GM23338 (cell line): ENCODE data around the gene RNF11. TPM values are rescaled to one million over a fixed set of nuclear protein-coding genes. Genes with fewer than 3 reads are reported as not detected.

ENCODE experiments used
- ATAC-seq: fragments of 200-7000 bp; cut with Tn5 transposase; 3 replicates; pipeline ENCODE4 v1.9.1; 2020
- DNase-seq: peaks from one replicate; pipeline ENCODE4 v3.0.0-alpha.2; 2015; ENCODE audit warnings: low spot score
- H2AFZ ChIP-seq: fragments of 200-600 bp; sonication (generic); 2 replicates; pipeline ENCODE4 v1.8.0; 2016; ENCODE audit warnings: antibody characterized with exemption, mild to moderate bottlenecking, moderate library complexity
- H3F3A ChIP-seq: fragments of 200-600 bp; sonication (generic); replicated peaks from 2 replicates; pipeline ENCODE4 v1.8.0; 2017; ENCODE audit warnings: antibody characterized with exemption, mixed run types, low read depth
- H3K27ac ChIP-seq: fragments of 200-600 bp; sonication (generic); 2 replicates; pipeline ENCODE4 v1.6.1; 2016; ENCODE audit warnings: low read depth
- H3K27me3 ChIP-seq: fragments of 200-600 bp; sonication (generic); 2 replicates; pipeline ENCODE4 v1.8.0; 2016; ENCODE audit warnings: mild to moderate bottlenecking, mixed run types, moderate library complexity; ENCODE audit not compliant: insufficient read depth
- H3K36me3 ChIP-seq: fragments of 200-600 bp; sonication (generic); 2 replicates; pipeline ENCODE4 v1.8.0; 2016; ENCODE audit warnings: mild to moderate bottlenecking; ENCODE audit not compliant: insufficient read depth
- H3K4me1 ChIP-seq: fragments of 200-600 bp; sonication (generic); 2 replicates; pipeline ENCODE4 v1.8.0; 2016; ENCODE audit warnings: mild to moderate bottlenecking, moderate library complexity; ENCODE audit not compliant: insufficient read depth
- H3K4me2 ChIP-seq: fragments of 200-600 bp; sonication (generic); 2 replicates; pipeline ENCODE4 v1.7.1; 2017; ENCODE audit warnings: mixed run types
- H3K4me3 ChIP-seq: fragments of 200-600 bp; sonication (generic); 2 replicates; pipeline ENCODE4 v1.6.1; 2016; ENCODE audit warnings: mixed run types
- H3K79me2 ChIP-seq: fragments of 200-600 bp; sonication (generic); replicated peaks from 2 replicates; pipeline ENCODE4 v1.8.0; 2017; ENCODE audit warnings: mild to moderate bottlenecking; ENCODE audit not compliant: insufficient read depth
- H3K9me2 ChIP-seq: fragments of 200-600 bp; sonication (generic); 2 replicates; pipeline ENCODE4 v1.8.0; 2017; ENCODE audit not compliant: insufficient read depth
- H4K20me1 ChIP-seq: fragments of 200-600 bp; sonication (generic); replicated peaks from 2 replicates; pipeline ENCODE4 v1.8.0; 2017; ENCODE audit warnings: mild to moderate bottlenecking; ENCODE audit not compliant: insufficient read depth
- H3K27ac Mint-ChIP-seq: 2 replicates; pipeline ENCODE4 v1.8.0; 2020; ENCODE audit warnings: inconsistent platforms, mild to moderate bottlenecking, moderate library complexity, mixed read lengths
- H3K27me3 Mint-ChIP-seq: 3 replicates; pipeline ENCODE4 v1.8.0; 2022; ENCODE audit warnings: low read depth, mild to moderate bottlenecking, moderate library complexity, mixed read lengths, inconsistent platforms; ENCODE audit not compliant: insufficient read depth, poor library complexity
- H3K36me3 Mint-ChIP-seq: 3 replicates; pipeline ENCODE4 v1.8.0; 2021; ENCODE audit warnings: low read depth, mild to moderate bottlenecking, inconsistent platforms, moderate library complexity, mixed read lengths
- H3K4me1 Mint-ChIP-seq: 3 replicates; pipeline ENCODE4 v1.8.0; 2020; ENCODE audit warnings: mild to moderate bottlenecking, inconsistent platforms, mixed read lengths
- H3K4me3 Mint-ChIP-seq: 3 replicates; pipeline ENCODE4 v1.8.0; 2021; ENCODE audit warnings: moderate library complexity, mild to moderate bottlenecking, inconsistent platforms, mixed read lengths
- H3K9me3 Mint-ChIP-seq: 3 replicates; pipeline ENCODE4 v1.8.0; 2020; ENCODE audit warnings: moderate library complexity, mild to moderate bottlenecking, inconsistent platforms, mixed read lengths
- CREB1 ChIP-seq: fragments of 250-450 bp; sonication (Bioruptor Pico); IDR thresholded peaks from 2 replicates; pipeline ENCODE4 v1.5.0; 2020; ENCODE audit warnings: low read depth, mild to moderate bottlenecking, moderate library complexity
- EZH2phosphoT487 ChIP-seq: fragments of 200-600 bp; sonication (generic); IDR thresholded peaks from one replicate; pipeline ENCODE4 v1.8.1; 2018; ENCODE audit warnings: antibody characterized with exemption; ENCODE audit not compliant: unreplicated experiment
- JUNB ChIP-seq: IDR thresholded peaks from one replicate; pipeline ENCODE4 v1.6.1; 2016; ENCODE audit warnings: antibody characterized with exemption; ENCODE audit not compliant: unreplicated experiment
- NANOG ChIP-seq: IDR thresholded peaks from 2 replicates; pipeline ENCODE4 v1.6.1; 2016; ENCODE audit warnings: antibody characterized with exemption, borderline replicate concordance
- STAT1 ChIP-seq: IDR thresholded peaks from one replicate; pipeline ENCODE4 v1.6.1; 2016; ENCODE audit warnings: antibody characterized with exemption; ENCODE audit not compliant: unreplicated experiment
- ZNF331 ChIP-seq: fragments of 250-450 bp; sonication (Bioruptor Pico); IDR thresholded peaks from 2 replicates; pipeline ENCODE4 v1.5.0; 2020; ENCODE audit warnings: low read depth, mild to moderate bottlenecking, moderate library complexity
- polyA plus RNA-seq: library from polyadenylated mRNA; unstranded; fragments of >200 nt; fragmentation: Nextera tagmentation; extraction: Ambion mirVana; gene quantifications from 2 replicates; pipeline ENCODE4 v1.2.1, GENCODE V29; 2016
- total RNA-seq: library from RNA; depleted of rRNA; stranded (reverse); fragments of >200 nt; shearing (Covaris generic); gene quantifications from 2 replicates; pipeline ENCODE4 v1.2.3, GENCODE V29; 2014
- TF ChIP-seq, protein P1 (sequence below): fragments of 250-450 bp; sonication (Bioruptor Pico); IDR thresholded peaks from 2 replicates; pipeline ENCODE4 v1.5.0; 2020; ENCODE audit warnings: mild to moderate bottlenecking, moderate library complexity
- TF ChIP-seq, protein P2 (sequence below): IDR thresholded peaks from 2 replicates; pipeline ENCODE4 v1.6.1; 2016; ENCODE audit warnings: antibody characterized with exemption

RNF11 gene
- total and polyA plus RNA-seq, 2 experiments from 2014 or later: 22.3 to 43.0 TPM

DNA sequence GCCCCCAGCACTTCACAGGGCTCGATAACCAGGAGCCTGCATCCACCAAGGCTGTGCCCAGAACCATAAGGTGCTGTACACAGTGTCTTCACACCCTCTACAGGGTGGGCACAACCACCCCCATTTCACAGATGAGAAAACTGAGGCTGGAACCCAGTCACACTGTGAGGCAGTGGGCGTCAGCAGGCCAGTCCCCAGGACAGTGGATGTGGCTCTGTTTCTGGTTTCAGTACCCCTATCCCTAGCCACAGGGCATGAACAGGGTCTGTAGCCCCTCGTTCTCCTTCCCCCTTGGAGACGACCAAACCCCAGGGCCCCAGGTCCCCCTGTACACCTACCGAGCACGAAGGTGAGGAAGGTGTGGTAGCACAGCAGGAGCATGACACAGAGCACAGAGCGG lies 66.7 kb downstream of the RNF11 start (continued):
- TF ChIP-seq, protein P1, sequence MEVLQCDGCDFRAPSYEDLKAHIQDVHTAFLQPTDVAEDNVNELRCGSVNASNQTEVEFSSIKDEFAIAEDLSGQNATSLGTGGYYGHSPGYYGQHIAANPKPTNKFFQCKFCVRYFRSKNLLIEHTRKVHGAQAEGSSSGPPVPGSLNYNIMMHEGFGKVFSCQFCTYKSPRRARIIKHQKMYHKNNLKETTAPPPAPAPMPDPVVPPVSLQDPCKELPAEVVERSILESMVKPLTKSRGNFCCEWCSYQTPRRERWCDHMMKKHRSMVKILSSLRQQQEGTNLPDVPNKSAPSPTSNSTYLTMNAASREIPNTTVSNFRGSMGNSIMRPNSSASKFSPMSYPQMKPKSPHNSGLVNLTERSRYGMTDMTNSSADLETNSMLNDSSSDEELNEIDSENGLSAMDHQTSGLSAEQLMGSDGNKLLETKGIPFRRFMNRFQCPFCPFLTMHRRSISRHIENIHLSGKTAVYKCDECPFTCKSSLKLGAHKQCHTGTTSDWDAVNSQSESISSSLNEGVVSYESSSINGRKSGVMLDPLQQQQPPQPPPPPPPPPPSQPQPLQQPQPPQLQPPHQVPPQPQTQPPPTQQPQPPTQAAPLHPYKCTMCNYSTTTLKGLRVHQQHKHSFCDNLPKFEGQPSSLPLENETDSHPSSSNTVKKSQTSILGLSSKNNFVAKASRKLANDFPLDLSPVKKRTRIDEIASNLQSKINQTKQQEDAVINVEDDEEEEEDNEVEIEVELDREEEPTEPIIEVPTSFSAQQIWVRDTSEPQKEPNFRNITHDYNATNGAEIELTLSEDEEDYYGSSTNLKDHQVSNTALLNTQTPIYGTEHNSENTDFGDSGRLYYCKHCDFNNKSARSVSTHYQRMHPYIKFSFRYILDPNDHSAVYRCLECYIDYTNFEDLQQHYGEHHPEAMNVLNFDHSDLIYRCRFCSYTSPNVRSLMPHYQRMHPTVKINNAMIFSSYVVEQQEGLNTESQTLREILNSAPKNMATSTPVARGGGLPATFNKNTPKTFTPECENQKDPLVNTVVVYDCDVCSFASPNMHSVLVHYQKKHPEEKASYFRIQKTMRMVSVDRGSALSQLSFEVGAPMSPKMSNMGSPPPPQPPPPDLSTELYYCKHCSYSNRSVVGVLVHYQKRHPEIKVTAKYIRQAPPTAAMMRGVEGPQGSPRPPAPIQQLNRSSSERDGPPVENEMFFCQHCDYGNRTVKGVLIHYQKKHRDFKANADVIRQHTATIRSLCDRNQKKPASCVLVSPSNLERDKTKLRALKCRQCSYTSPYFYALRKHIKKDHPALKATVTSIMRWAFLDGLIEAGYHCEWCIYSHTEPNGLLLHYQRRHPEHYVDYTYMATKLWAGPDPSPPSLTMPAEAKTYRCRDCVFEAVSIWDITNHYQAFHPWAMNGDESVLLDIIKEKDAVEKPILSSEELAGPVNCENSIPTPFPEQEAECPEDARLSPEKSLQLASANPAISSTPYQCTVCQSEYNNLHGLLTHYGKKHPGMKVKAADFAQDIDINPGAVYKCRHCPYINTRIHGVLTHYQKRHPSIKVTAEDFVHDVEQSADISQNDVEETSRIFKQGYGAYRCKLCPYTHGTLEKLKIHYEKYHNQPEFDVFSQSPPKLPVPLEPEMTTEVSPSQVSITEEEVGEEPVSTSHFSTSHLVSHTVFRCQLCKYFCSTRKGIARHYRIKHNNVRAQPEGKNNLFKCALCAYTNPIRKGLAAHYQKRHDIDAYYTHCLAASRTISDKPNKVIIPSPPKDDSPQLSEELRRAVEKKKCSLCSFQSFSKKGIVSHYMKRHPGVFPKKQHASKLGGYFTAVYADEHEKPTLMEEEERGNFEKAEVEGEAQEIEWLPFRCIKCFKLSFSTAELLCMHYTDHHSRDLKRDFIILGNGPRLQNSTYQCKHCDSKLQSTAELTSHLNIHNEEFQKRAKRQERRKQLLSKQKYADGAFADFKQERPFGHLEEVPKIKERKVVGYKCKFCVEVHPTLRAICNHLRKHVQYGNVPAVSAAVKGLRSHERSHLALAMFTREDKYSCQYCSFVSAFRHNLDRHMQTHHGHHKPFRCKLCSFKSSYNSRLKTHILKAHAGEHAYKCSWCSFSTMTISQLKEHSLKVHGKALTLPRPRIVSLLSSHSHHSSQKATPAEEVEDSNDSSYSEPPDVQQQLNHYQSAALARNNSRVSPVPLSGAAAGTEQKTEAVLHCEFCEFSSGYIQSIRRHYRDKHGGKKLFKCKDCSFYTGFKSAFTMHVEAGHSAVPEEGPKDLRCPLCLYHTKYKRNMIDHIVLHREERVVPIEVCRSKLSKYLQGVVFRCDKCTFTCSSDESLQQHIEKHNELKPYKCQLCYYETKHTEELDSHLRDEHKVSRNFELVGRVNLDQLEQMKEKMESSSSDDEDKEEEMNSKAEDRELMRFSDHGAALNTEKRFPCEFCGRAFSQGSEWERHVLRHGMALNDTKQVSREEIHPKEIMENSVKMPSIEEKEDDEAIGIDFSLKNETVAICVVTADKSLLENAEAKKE (CRISPR knock-in tag): no peak
- TF ChIP-seq NANOG (no peak), EZH2phosphoT487 (no peak), STAT1 (no peak), ZNF331 (CRISPR knock-in tag) (no peak), CREB1 (CRISPR knock-in tag) (no peak), JUNB (no peak)

DNA sequence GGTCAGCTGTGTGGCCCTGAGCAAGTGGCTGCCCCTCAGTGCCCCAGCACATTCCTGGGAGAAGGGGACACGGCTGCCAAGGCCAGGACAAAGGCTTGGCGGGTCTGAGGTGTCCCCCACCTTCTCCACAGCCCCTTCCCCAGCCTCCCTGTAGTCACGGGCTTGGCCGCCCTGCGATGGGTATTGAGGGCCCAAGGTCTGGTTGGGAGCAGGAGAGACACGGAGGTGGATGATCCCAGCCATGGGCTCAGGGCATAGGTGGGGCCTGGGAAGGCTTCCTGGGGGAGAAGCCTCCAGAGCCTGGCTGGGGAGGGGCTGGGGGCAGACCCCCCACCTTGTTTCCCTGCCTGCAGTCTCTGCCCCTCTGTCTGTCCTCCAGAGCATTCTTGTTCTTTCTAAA lies 67.2 kb downstream of the RNF11 start:
- Histone ChIP-seq H3K4me3 (no peak overlapping the region), H3K9me2 (no peaks in the 10 kb centered on the region), H3K36me3 (no peaks in the 10 kb centered on the region), H3K79me2 (no peaks in the 10 kb centered on the region), H3K4me1 (no peaks in the 10 kb centered on the region), H2AFZ (no peak overlapping the region), H3K27me3 (no peaks in the 10 kb centered on the region), H3K27ac (no peak overlapping the region), H3K4me2 (no peak overlapping the region), H4K20me1 (no peaks in the 10 kb centered on the region), H3F3A (no peaks in the 10 kb centered on the region)
- H3K27me3 Mint-ChIP-seq: peaks cover 10% of the 10 kb centered on the region
- H3K4me3 Mint-ChIP-seq: no peak overlapping the region
- ATAC-seq (peak; percentile 18; the same call in 1 of the 3 replicates), DNase-seq (no peak)
- H3K36me3 Mint-ChIP-seq: no peaks in the 10 kb centered on the region; the same call in 2 of the 3 replicates
- 0 out of 2 replicates have a peak overlapping the region, but pooled peaks have one; percentile 66 for H3K27ac Mint-ChIP-seq
- no peaks in the 10 kb centered on the region; the same call in 2 of the 3 replicates for H3K4me1 Mint-ChIP-seq
- H3K9me3 Mint-ChIP-seq: peaks cover 10% of the 10 kb centered on the region; the same call in 2 of the 3 replicates
- TF ChIP-seq ZNF331 (CRISPR knock-in tag): no peak
- TF ChIP-seq NANOG: no peak
- TF ChIP-seq EZH2phosphoT487: no peak
- TF ChIP-seq, protein P2, sequence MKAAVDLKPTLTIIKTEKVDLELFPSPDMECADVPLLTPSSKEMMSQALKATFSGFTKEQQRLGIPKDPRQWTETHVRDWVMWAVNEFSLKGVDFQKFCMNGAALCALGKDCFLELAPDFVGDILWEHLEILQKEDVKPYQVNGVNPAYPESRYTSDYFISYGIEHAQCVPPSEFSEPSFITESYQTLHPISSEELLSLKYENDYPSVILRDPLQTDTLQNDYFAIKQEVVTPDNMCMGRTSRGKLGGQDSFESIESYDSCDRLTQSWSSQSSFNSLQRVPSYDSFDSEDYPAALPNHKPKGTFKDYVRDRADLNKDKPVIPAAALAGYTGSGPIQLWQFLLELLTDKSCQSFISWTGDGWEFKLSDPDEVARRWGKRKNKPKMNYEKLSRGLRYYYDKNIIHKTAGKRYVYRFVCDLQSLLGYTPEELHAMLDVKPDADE: no peak
- TF ChIP-seq JUNB: no peak
- TF ChIP-seq, protein P1 (CRISPR knock-in tag): no peak
- TF ChIP-seq STAT1: no peak
